B cell (primary cell): ENCODE results near the gene SLC16A10. TPM values are rescaled to one million over a fixed set of nuclear protein-coding genes. Genes with fewer than 3 reads are reported as not detected.

ENCODE experiments used
- ATAC-seq: fragments of 200-7000 bp; cut with Tn5 transposase; one replicate; pipeline ENCODE4 v1.10.0; 2021; ENCODE audit warnings: low read depth, mild to moderate bottlenecking, moderate number of reproducible peaks, moderate library complexity
- CTCF ChIA-PET: fragments of 350-600 bp; sonication (Branson Sonifier 250); formaldehyde crosslinking; loops from one replicate; lab custom pipeline; 2021; ENCODE audit warnings: antibody characterized with exemption, inconsistent platforms; lab: Charles Lee
- POLR2A ChIA-PET: fragments of 350-600 bp; sonication (Branson Sonifier 250); formaldehyde crosslinking; loops from one replicate; lab custom pipeline; 2021; ENCODE audit warnings: antibody characterized with exemption; lab: Charles Lee
- DNase-seq: peaks from one replicate; pipeline ENCODE4 v3.0.0; 2013
- H2AFZ ChIP-seq: 2 replicates; pipeline ENCODE4 v1.6.1; 2012; ENCODE audit warnings: mild to moderate bottlenecking, low read depth, low read length; ENCODE audit not compliant: insufficient read depth, poor library complexity, severe bottlenecking
- H3K27ac ChIP-seq, 2 donors: 1 replicate in 1 of 2; 2 replicates in 1 of 2; pipeline ENCODE4 v1.5.1; 2012 to 2013; ENCODE audit warnings: low read length in 2 of 2, mild to moderate bottlenecking in 2 of 2, moderate library complexity in 1 of 2
- H3K27me3 ChIP-seq, 4 experiments: fragments of 200-600 bp in 1 of 4; sonication (generic) in 1 of 4; replicated peaks in 1 of 4; 1 replicate in 2 of 4; 2 replicates in 2 of 4; pipeline versions ENCODE4 v1.6.1 to v1.7.0; 2013 to 2016; ENCODE audit warnings: low read length in 3 of 4, mild to moderate bottlenecking in 2 of 4, mixed read lengths in 1 of 4, moderate library complexity in 1 of 4; ENCODE audit not compliant: insufficient read depth in 4 of 4, control insufficient read depth in 3 of 4; ENCODE audit errors: control extremely low read depth in 1 of 4
- H3K36me3 ChIP-seq, 2 experiments: replicated peaks in 1 of 2; 1 replicate in 1 of 2; 2 replicates in 1 of 2; pipeline versions ENCODE4 v1.6.1 to v1.7.1; 2013; ENCODE audit warnings: low read length in 1 of 2; ENCODE audit not compliant: insufficient read depth in 2 of 2, control insufficient read depth in 1 of 2; ENCODE audit errors: control extremely low read depth in 1 of 2, extremely low read depth in 1 of 2
- H3K4me1 ChIP-seq, 2 donors: fragments of 200-600 bp in 1 of 2; sonication (generic) in 1 of 2; 1 replicate in 1 of 2; 2 replicates in 1 of 2; pipeline versions ENCODE4 v1.5.1 to v1.6.1; 2013 to 2017; ENCODE audit warnings: low read length in 2 of 2; ENCODE audit not compliant: control insufficient read depth in 2 of 2, insufficient read depth in 2 of 2
- H3K4me2 ChIP-seq: replicated peaks from 2 replicates; pipeline ENCODE3; 2012; ENCODE audit warnings: mild to moderate bottlenecking, low read depth, low read length; ENCODE audit not compliant: poor library complexity, severe bottlenecking
- H3K4me3 ChIP-seq, 5 experiments: fragments of 200-600 bp in 1 of 5; sonication (generic) in 1 of 5; 1 replicate in 3 of 5; 2 replicates in 2 of 5; pipeline versions ENCODE4 v1.5.1 to v1.7.0; 2011 to 2016; ENCODE audit warnings: low read length in 4 of 5, mild to moderate bottlenecking in 4 of 5, low read depth in 2 of 5, control low read depth in 1 of 5, moderate library complexity in 1 of 5; ENCODE audit not compliant: insufficient read depth in 1 of 5; ENCODE audit errors: control extremely low read depth in 1 of 5, extremely low read depth in 1 of 5
- H3K79me2 ChIP-seq: fragments of 200-600 bp; sonication (generic); one replicate; pipeline ENCODE4 v1.6.0; 2016; ENCODE audit warnings: low read length; ENCODE audit not compliant: control insufficient read depth, insufficient read depth
- H3K9ac ChIP-seq: fragments of 200-600 bp; sonication (generic); 2 replicates; pipeline ENCODE4 v1.6.1; 2017; ENCODE audit warnings: mild to moderate bottlenecking, low read length, moderate library complexity
- H3K9me3 ChIP-seq, 3 donors: one replicate each; pipeline versions ENCODE4 v1.6.1 to v1.7.1; 2013; ENCODE audit warnings: low read length in 2 of 3; ENCODE audit not compliant: control insufficient read depth in 2 of 3, insufficient read depth in 1 of 3; ENCODE audit errors: control extremely low read depth in 1 of 3
- H4K20me1 ChIP-seq: 2 replicates; pipeline ENCODE4 v1.6.0; 2012; ENCODE audit warnings: mild to moderate bottlenecking, low read length; ENCODE audit not compliant: insufficient read depth, control insufficient read depth, poor library complexity, severe bottlenecking
- H3K27ac Mint-ChIP-seq: one replicate; pipeline ENCODE4 v1.8.0; 2021; ENCODE audit warnings: mixed read lengths
- H3K27me3 Mint-ChIP-seq: one replicate; pipeline ENCODE4 v1.8.0; 2021; ENCODE audit warnings: mixed read lengths
- H3K4me1 Mint-ChIP-seq: one replicate; pipeline ENCODE4 v1.8.0; 2021; ENCODE audit warnings: mixed read lengths
- H3K4me3 Mint-ChIP-seq: one replicate; pipeline ENCODE4 v1.8.0; 2021; ENCODE audit warnings: mixed read lengths
- H3K9me3 Mint-ChIP-seq: one replicate; pipeline ENCODE4 v1.8.0; 2022; ENCODE audit warnings: mixed read lengths; ENCODE audit not compliant: insufficient read depth
- EZH2 ChIP-seq: IDR thresholded peaks from 2 replicates; pipeline ENCODE4 v1.6.1; 2012; ENCODE audit warnings: borderline replicate concordance, low read depth, mild to moderate bottlenecking, moderate library complexity, low read length; ENCODE audit not compliant: insufficient read depth, poor library complexity, severe bottlenecking
- intact Hi-C: fragments of 100-400 bp; cut with micrococcal nuclease; formaldehyde crosslinking; loops from one replicate; pipeline ENCODE4 v1.10.0; 2022
- polyA plus RNA-seq: library from polyadenylated mRNA; depleted of rRNA; stranded (reverse); fragments of >200 nt; gene quantifications from 2 replicates; pipeline ENCODE4 v1.2.3, GENCODE V29; 2012
- total RNA-seq, 2 donors: library from RNA; stranded (reverse); fragments of 120-200 nt in 1 of 2; gene quantifications; 1 replicate in 1 of 2; 2 replicates in 1 of 2; pipeline versions ENCODE4 v1.2.3 to v1.2.4, GENCODE V29; 2013 to 2022
- TF ChIP-seq, protein P1 (sequence below): fragments of 200-600 bp; IDR thresholded peaks from one replicate; pipeline ENCODE4 v1.8.0; 2022; ENCODE audit warnings: antibody characterized with exemption, mild to moderate bottlenecking

The SLC16A10 gene
- total and polyA plus RNA-seq, 2 donors (not counting 1 experiment from before 2014, with no cell fraction given): 0.06 to 0.71 TPM

DNA sequence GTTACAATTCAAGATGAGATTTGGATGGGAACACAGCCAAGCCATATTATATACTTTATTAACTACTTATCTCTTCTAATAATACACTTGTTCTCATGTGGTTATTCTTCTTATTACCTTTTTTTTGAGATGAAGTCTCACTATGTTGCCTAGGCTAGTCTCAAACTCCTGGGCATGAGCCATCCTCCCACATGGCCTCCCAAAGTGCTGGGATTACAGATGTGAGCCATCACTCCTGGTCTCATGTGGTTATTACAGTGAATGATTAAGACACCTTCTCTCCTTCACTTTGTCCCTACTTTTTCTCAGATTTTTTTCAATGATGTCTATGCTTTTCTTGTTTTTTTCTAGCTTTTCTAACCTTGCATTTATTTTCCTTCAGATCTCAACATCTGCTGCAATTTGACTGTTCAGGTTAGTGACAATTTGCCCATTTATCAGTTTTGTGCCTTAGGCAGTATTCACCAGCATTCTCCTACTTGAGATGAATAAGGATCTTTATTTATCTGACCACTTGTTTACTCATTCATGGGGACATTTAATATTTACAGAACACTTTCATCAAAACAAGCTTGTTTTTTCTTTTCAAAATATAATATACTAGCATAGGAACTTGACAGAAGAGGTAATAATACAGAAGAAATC lies 105.7 kb downstream of the SLC16A10 start:
- Histone ChIP-seq H4K20me1 (no peaks in the 10 kb centered on the region), H3K27me3 (no peaks in the 10 kb centered on the region), H3K4me2 (no peak overlapping the region), H3K79me2 (no peaks in the 10 kb centered on the region), H3K4me3 (no peak overlapping the region), H3K4me1 (no peaks in the 10 kb centered on the region), H2AFZ (no peak overlapping the region), H3K9ac (no peak overlapping the region), H3K27ac (no peak overlapping the region), H3K9me3 (peaks cover 0 to 6% (median 1%) of the 10 kb centered on the region in 3 donors), H3K36me3 (no peaks in the 10 kb centered on the region)
- Mint-ChIP-seq H3K27me3 (no peaks in the 10 kb centered on the region), H3K9me3 (peaks cover 2% of the 10 kb centered on the region), H3K4me1 (no peaks in the 10 kb centered on the region), H3K4me3 (no peak overlapping the region), H3K27ac (no peak overlapping the region)
- ChIA-PET POLR2A (no interaction called here), CTCF (no interaction called here)
- intact Hi-C loops: no loop called here
- no peak for ATAC-seq
- TF ChIP-seq, protein P1, sequence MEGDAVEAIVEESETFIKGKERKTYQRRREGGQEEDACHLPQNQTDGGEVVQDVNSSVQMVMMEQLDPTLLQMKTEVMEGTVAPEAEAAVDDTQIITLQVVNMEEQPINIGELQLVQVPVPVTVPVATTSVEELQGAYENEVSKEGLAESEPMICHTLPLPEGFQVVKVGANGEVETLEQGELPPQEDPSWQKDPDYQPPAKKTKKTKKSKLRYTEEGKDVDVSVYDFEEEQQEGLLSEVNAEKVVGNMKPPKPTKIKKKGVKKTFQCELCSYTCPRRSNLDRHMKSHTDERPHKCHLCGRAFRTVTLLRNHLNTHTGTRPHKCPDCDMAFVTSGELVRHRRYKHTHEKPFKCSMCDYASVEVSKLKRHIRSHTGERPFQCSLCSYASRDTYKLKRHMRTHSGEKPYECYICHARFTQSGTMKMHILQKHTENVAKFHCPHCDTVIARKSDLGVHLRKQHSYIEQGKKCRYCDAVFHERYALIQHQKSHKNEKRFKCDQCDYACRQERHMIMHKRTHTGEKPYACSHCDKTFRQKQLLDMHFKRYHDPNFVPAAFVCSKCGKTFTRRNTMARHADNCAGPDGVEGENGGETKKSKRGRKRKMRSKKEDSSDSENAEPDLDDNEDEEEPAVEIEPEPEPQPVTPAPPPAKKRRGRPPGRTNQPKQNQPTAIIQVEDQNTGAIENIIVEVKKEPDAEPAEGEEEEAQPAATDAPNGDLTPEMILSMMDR: no peak
- TF ChIP-seq EZH2: no peak
- no peak for DNase-seq

DNA sequence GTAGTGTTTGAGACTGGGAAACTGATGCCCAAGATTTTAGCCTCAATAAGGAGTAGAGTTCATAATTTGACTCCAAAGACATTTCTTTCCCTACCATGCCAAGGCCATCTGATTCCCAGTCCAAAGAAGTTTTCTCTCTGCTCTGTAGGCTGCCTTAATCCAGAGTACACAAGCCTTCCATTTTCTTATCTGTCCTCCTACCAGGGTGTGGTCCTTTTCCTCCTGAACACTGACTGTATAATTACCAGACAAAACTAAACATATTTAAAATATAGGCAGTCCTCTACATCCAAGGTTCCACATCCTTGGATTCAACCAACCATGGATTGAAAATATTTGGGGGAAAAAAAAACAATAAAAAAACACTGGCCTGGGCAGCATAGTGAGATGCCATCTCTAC lies 108.4 kb downstream of the SLC16A10 start:
- H3K4me3 Mint-ChIP-seq: no peak overlapping the region
- Histone ChIP-seq H4K20me1 (no peaks in the 10 kb centered on the region), H3K4me2 (no peak overlapping the region), H3K4me1 (peaks cover 5 to 10% of the 10 kb centered on the region in 2 donors), H3K9ac (no peak overlapping the region), H2AFZ (no peak overlapping the region), H3K27me3 (no peaks in the 10 kb centered on the region), H3K79me2 (no peaks in the 10 kb centered on the region), H3K9me3 (peaks cover 0 to 1% (median 1%) of the 10 kb centered on the region in 3 donors), H3K4me3 (no peak overlapping the region), H3K27ac (no peak overlapping the region), H3K36me3 (no peaks in the 10 kb centered on the region)
- ATAC-seq (no peak), DNase-seq (no peak)
- no peak overlapping the region for H3K27ac Mint-ChIP-seq
- POLR2A ChIA-PET: no interaction called here
- CTCF ChIA-PET: no interaction called here
- intact Hi-C loops: no loop called here
- peaks cover 12% of the 10 kb centered on the region for H3K4me1 Mint-ChIP-seq
- H3K9me3 Mint-ChIP-seq: peaks cover 2% of the 10 kb centered on the region
- no peaks in the 10 kb centered on the region for H3K27me3 Mint-ChIP-seq
- TF ChIP-seq EZH2: no peak
- TF ChIP-seq, protein P1: no peak
